ENCODE measurements around the gene PLCH1.

The PLCH1 gene

GRCh38 chr3:155657161-155657560, 87.7 kb downstream of the PLCH1 start:
- no peak overlapping the region for H3K4me3 ChIP-seq (ENCODE audit: low read depth, low read length)
- ChIA-PET POLR2A (interaction anchor here (0.6 kb wide), 1 partner anchor 1870 kb away, joined by 3 read pairs; no protein-coding TSS in a partner anchor), CTCF (no interaction called here)
- TF ChIP-seq, protein P1, sequence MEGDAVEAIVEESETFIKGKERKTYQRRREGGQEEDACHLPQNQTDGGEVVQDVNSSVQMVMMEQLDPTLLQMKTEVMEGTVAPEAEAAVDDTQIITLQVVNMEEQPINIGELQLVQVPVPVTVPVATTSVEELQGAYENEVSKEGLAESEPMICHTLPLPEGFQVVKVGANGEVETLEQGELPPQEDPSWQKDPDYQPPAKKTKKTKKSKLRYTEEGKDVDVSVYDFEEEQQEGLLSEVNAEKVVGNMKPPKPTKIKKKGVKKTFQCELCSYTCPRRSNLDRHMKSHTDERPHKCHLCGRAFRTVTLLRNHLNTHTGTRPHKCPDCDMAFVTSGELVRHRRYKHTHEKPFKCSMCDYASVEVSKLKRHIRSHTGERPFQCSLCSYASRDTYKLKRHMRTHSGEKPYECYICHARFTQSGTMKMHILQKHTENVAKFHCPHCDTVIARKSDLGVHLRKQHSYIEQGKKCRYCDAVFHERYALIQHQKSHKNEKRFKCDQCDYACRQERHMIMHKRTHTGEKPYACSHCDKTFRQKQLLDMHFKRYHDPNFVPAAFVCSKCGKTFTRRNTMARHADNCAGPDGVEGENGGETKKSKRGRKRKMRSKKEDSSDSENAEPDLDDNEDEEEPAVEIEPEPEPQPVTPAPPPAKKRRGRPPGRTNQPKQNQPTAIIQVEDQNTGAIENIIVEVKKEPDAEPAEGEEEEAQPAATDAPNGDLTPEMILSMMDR (IDR thresholded peaks at IDR 0.05; ENCODE audit: insufficient read depth, low read length, missing control alignments): no peak
- DNase-seq (ENCODE audit: low read depth, low spot score): no peak

DNA sequence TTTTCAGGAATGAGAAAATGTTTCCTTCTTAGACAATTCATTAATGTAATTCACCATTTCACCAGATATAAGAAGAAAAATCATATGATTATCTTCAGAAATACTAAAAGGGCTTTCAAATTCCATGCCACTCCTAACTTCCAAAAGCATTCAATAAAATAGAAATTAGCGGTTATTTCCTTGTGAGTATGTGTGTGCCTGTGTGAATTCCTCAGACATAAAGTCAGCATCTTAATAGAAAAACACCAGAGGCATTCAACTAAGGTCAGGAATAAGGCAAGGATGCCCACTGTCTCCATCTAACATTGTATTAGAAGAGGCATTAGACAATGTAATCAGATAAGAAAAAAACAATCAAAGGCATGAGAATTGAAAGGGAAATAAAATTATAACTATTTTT, 88.4 kb downstream of the PLCH1 start:
- CTCF ChIA-PET: interaction anchor here (1.4 kb wide), 1 partner anchor 46 kb away, joined by 3 read pairs; no protein-coding TSS in a partner anchor
- no peak for DNase-seq (ENCODE audit: low read depth, low spot score)
- no peak overlapping the region for H3K4me3 ChIP-seq (ENCODE audit: low read depth, low read length)
- POLR2A ChIA-PET: no interaction called here
- TF ChIP-seq, protein P1 (IDR thresholded peaks at IDR 0.05; ENCODE audit: insufficient read depth, low read length, missing control alignments): no peak

DNA sequence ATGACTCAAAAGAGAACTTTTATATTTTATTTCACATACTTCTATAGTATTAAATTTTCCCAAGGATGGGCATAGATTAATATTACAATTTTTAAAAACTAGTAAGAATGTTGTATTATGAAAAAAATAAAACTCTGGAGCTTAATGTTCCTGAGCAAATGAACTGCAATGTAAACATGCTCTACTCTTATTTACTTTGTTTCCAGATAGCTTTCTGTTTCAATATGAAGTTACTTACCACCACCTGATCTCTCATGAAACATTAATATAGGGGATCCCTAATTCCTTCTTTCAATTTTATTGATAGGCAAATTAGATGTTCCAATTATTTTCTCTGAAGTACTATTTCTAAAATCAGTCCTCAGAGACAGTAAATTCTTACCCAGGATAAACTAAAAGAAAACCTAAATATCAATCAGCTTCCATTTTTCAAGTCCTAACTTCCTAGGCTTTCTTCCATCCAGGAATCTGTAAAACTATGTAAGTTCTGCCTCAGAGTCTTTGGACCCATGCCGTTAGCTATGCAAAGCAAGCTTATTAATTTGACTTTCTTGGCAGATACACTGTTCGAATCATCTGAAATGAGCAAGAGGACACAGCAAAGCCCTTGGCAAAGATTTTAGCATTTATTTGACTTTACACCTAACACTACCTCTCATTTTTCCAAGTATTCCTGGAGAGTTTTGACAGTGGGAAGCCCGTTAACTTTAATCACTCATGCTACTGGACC, 93.2 kb downstream of the PLCH1 start:
- DNase-seq (ENCODE audit: low read depth, low spot score): peak; percentile 4
- CTCF ChIA-PET: no interaction called here
- H3K4me3 ChIP-seq (ENCODE audit: low read depth, low read length): no peak overlapping the region
- TF ChIP-seq, protein P1 (IDR thresholded peaks at IDR 0.05; ENCODE audit: insufficient read depth, low read length, missing control alignments): no peak
- POLR2A ChIA-PET: no interaction called here

DNA sequence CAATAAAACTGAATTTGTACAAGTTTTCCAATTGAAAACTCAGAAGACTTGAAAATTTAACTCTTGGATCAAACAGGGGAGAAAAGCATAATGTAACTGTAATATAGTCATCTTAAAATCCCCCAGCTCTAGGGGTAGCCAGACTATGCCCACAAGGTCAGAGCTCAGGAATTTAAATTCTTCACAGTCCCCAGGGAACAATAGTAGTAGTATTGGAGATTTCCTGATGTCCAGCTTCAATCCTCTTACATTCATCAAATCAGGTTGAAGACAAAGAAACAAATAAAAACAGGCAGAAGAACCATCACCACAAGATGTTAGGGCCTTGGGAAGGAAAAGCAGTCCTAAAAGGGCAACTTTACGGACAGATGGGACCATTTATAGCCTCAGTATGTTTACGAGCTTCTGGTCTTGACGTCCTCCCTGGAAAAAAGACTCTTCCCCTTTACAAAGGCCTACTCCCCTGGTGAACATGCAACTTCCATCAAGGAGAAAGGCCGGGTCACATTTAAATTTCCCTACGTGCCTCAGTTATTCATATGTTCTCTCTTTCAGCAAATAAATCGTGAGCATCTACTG, 96.8 kb downstream of the PLCH1 start:
- CTCF ChIA-PET: interaction anchor here (1.5 kb wide), 1 partner anchor 54 kb away, joined by 4 read pairs; no protein-coding TSS in a partner anchor
- POLR2A ChIA-PET: no interaction called here
- no peak overlapping the region for H3K4me3 ChIP-seq (ENCODE audit: low read depth, low read length)
- DNase-seq (ENCODE audit: low read depth, low spot score): no peak
- TF ChIP-seq, protein P1 (IDR thresholded peaks at IDR 0.05; ENCODE audit: insufficient read depth, low read length, missing control alignments): no peak

DNA sequence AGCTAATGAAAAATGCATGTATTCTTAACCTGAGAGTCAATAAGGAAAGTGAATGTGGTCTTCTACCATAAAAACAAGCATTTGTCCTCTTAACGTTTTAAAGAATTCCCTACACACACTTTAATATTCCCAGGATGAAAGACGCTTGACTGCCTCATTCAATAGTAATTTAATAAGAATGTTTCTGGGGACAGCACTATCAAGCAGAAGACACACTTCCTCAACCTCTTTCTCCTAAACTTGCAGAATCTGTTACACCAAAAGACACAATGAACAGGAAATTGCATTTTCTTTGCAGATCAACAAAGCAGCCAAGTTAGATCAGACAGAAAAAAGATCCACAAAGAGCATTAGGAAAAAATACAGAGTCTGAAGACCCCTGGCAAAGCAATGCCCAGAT, 97.7 kb downstream of the PLCH1 start:
- CTCF ChIA-PET: interaction anchor here (1.5 kb wide), 1 partner anchor 55 kb away, joined by 4 read pairs; no protein-coding TSS in a partner anchor
- TF ChIP-seq, protein P1 (IDR thresholded peaks at IDR 0.05; ENCODE audit: insufficient read depth, low read length, missing control alignments): no peak
- POLR2A ChIA-PET: no interaction called here
- H3K4me3 ChIP-seq (ENCODE audit: low read depth, low read length): no peak overlapping the region
- no peak for DNase-seq (ENCODE audit: low read depth, low spot score)

- ChIA-PET POLR2A (no interaction called here), CTCF (no interaction called here)
- TF ChIP-seq, protein P1 (IDR thresholded peaks at IDR 0.05; ENCODE audit: insufficient read depth, low read length, missing control alignments): no peak
- no peak for DNase-seq (ENCODE audit: low read depth, low spot score)
- no peak overlapping the region for H3K4me3 ChIP-seq (ENCODE audit: low read depth, low read length)
Observed at GRCh38 chr3:155646669-155647068, 98.2 kb downstream of the PLCH1 start.
